Measurements from ENCODE around the gene LPIN3. TPM values are rescaled to one million over a fixed set of nuclear protein-coding genes. Genes with fewer than 3 reads are reported as not detected.

LPIN3 gene
- total RNA-seq, 1 experiment from 2014 or later = 32.6 TPM

GRCh38 chr20:41394081-41394480 lies 53.5 kb downstream of the LPIN3 start:
- BruUV-seq (replicated peaks) = no TSS peak
- no peaks in the 10 kb centered on the region for H3K4me1 ChIP-seq
- H3K27me3 ChIP-seq (replicated peaks; ENCODE audit: control insufficient read depth, insufficient read depth, low read length) = no peaks in the 10 kb centered on the region
- no peaks in the 10 kb centered on the region for H3K9me3 ChIP-seq
- H3K9me3 Mint-ChIP-seq (ENCODE audit: unreplicated experiment) = no peaks in the 10 kb centered on the region
- intact Hi-C loops (cut with micrococcal nuclease; ENCODE audit: unreplicated experiment) = no loop called here
- H3K4me1 Mint-ChIP-seq (ENCODE audit: low read depth, unreplicated experiment) = peaks cover 16% of the 10 kb centered on the region
- H3K27ac Mint-ChIP-seq (ENCODE audit: unreplicated experiment) = no peak overlapping the region
- CTCF ChIA-PET = interaction anchor here (1.0 kb wide), 1 partner anchor 25 kb away, joined by 3 read pairs; no protein-coding TSS in a partner anchor
- POLR2A ChIA-PET = no interaction called here
- TF ChIP-seq, protein P1, sequence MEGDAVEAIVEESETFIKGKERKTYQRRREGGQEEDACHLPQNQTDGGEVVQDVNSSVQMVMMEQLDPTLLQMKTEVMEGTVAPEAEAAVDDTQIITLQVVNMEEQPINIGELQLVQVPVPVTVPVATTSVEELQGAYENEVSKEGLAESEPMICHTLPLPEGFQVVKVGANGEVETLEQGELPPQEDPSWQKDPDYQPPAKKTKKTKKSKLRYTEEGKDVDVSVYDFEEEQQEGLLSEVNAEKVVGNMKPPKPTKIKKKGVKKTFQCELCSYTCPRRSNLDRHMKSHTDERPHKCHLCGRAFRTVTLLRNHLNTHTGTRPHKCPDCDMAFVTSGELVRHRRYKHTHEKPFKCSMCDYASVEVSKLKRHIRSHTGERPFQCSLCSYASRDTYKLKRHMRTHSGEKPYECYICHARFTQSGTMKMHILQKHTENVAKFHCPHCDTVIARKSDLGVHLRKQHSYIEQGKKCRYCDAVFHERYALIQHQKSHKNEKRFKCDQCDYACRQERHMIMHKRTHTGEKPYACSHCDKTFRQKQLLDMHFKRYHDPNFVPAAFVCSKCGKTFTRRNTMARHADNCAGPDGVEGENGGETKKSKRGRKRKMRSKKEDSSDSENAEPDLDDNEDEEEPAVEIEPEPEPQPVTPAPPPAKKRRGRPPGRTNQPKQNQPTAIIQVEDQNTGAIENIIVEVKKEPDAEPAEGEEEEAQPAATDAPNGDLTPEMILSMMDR (IDR thresholded peaks at IDR 0.05; ENCODE audit: insufficient read depth in 1 of 2, low read depth in 1 of 2, low read length in 1 of 2, severe bottlenecking in 1 of 2, unreplicated experiment in 1 of 2) = no peak
- no peak overlapping the region for H3K4me3 ChIP-seq (ENCODE audit: low read depth, low read length)
- no peaks in the 10 kb centered on the region for H3K36me3 Mint-ChIP-seq (ENCODE audit: insufficient read depth, unreplicated experiment)
- H3K36me3 ChIP-seq (ENCODE audit: control insufficient read depth, insufficient read depth, low read length) = no peaks in the 10 kb centered on the region
- H3K27me3 Mint-ChIP-seq (ENCODE audit: insufficient read depth, unreplicated experiment) = no peaks in the 10 kb centered on the region
- no peak for DNase-seq
- H3K4me3 Mint-ChIP-seq (ENCODE audit: unreplicated experiment) = no peak overlapping the region

DNA sequence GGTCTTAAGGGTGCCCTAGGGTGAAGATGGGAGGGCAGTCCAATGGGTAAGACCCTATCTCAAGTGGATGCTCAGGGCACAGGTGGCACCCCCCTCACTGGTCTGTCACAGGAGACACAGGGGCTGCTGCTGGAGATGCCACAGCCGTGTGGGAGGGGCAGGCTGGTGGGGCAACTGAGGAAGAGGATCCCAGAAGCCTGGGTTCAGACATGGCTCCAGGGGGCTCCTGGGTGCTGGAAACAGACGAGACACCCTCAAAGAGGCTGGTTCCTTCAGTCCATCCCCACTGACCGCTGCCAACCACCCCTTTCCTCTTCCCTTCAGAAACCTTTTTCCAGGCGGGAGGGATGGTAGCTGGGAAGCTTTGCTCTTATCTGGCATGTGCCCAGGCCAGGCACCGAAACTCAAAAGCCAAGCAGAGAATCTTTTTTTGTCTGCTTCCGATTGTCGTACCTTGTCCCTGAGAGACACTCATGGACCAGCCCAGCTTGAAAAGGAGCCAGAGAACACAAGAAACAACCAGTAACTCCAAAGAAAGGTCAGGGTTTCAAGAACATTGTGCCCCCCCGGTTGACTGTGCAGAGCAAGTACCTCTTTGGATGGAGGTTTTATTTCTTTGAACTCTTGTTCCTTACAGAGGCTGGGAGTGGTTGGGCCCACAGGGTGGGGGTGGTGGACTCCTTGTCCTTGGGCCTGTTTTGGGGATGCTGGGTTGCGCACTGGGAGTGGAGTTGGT lies 54.5 kb downstream of the LPIN3 start:
- no TSS peak for BruUV-seq (replicated peaks)
- no peak overlapping the region for H3K27ac Mint-ChIP-seq (ENCODE audit: unreplicated experiment)
- TF ChIP-seq, protein P1 (IDR thresholded peaks at IDR 0.05; ENCODE audit: insufficient read depth in 1 of 2, low read depth in 1 of 2, low read length in 1 of 2, severe bottlenecking in 1 of 2, unreplicated experiment in 1 of 2) = no peak
- Histone ChIP-seq H3K36me3 (ENCODE audit: control insufficient read depth, insufficient read depth, low read length) (no peaks in the 10 kb centered on the region), H3K4me1 (no peaks in the 10 kb centered on the region), H3K9me3 (no peaks in the 10 kb centered on the region), H3K4me3 (ENCODE audit: low read depth, low read length) (no peak overlapping the region), H3K27me3 (replicated peaks; ENCODE audit: control insufficient read depth, insufficient read depth, low read length) (no peaks in the 10 kb centered on the region)
- H3K9me3 Mint-ChIP-seq (ENCODE audit: unreplicated experiment) = no peaks in the 10 kb centered on the region
- H3K4me3 Mint-ChIP-seq (ENCODE audit: unreplicated experiment) = no peak overlapping the region
- CTCF ChIA-PET = interaction anchor here (1.9 kb wide), 1 partner anchor 54 kb away, joined by 4 read pairs; the partner anchor contains the start of gene LPIN3
- peaks cover 16% of the 10 kb centered on the region for H3K4me1 Mint-ChIP-seq (ENCODE audit: low read depth, unreplicated experiment)
- POLR2A ChIA-PET = no interaction called here
- DNase-seq = peak in 1 of 2 experiments; percentile 37
- no peaks in the 10 kb centered on the region for H3K27me3 Mint-ChIP-seq (ENCODE audit: insufficient read depth, unreplicated experiment)
- intact Hi-C loops (cut with micrococcal nuclease; ENCODE audit: unreplicated experiment) = no loop called here
- H3K36me3 Mint-ChIP-seq (ENCODE audit: insufficient read depth, unreplicated experiment) = peaks cover 7% of the 10 kb centered on the region

DNA sequence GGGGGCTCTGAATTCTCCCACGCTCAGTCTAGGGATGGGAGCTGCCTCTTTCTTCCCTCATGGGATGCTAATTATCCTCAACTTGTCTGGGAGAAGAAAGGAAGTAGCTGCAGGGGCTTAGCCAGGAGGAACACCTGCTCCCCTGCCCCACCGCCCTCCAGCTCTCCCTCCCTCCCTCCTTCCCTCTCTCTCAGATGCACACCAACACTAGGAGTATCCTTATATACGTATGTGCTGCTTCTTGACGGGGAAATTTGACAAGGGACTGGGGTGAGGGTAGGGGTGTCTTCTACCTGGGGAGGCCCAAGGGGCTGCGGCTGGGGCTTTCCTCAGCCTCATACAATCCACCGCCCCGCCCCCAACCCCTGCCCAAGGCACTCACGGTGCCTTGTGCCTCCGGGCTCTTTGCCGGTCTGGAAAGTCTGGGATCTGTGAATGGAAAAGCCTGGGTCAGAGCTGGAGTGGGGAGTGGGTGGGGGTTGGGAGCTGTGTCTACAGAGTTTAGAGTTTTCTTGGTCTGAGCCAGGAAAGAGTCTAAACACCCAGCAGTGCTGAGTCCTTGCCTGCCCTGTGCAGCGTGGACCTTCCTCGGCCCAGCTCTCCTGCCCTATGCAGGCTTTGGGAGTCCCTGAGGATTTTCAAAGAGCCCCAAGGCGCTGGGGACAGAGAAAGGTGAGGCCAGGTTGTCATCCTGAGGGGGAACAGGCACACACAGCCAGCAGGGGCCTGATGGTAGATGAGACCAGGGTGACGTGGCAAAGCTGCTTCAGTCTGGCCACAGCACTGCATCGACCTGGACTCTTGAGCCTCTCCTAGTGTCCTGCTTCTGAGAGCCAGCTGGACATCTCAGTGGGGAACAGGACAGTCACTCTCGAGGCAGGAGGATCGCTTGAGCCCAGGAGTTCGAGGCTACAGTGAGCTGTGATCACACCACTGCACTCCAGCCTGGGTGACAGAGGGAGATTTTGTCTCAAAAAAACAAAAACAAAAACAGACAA lies 55.3 kb downstream of the LPIN3 start:
- Histone ChIP-seq H3K36me3 (ENCODE audit: control insufficient read depth, insufficient read depth, low read length) (no peaks in the 10 kb centered on the region), H3K9me3 (no peaks in the 10 kb centered on the region), H3K4me3 (ENCODE audit: low read depth, low read length) (no peak overlapping the region), H3K27me3 (replicated peaks; ENCODE audit: control insufficient read depth, insufficient read depth, low read length) (no peaks in the 10 kb centered on the region), H3K4me1 (no peaks in the 10 kb centered on the region)
- Mint-ChIP-seq H3K27me3 (ENCODE audit: insufficient read depth, unreplicated experiment) (no peaks in the 10 kb centered on the region), H3K9me3 (ENCODE audit: unreplicated experiment) (no peaks in the 10 kb centered on the region), H3K4me3 (ENCODE audit: unreplicated experiment) (no peak overlapping the region), H3K36me3 (ENCODE audit: insufficient read depth, unreplicated experiment) (peaks cover 13% of the 10 kb centered on the region), H3K27ac (ENCODE audit: unreplicated experiment) (no peak overlapping the region), H3K4me1 (ENCODE audit: low read depth, unreplicated experiment) (peaks cover 16% of the 10 kb centered on the region)
- no peak for DNase-seq
- TF ChIP-seq, protein P1 (IDR thresholded peaks at IDR 0.05; ENCODE audit: insufficient read depth in 1 of 2, low read depth in 1 of 2, low read length in 1 of 2, severe bottlenecking in 1 of 2, unreplicated experiment in 1 of 2) = no peak
- intact Hi-C loops (cut with micrococcal nuclease; ENCODE audit: unreplicated experiment) = no loop called here
- no TSS peak for BruUV-seq (replicated peaks)
- ChIA-PET POLR2A (no interaction called here), CTCF (interaction anchor here (1.9 kb wide), 1 partner anchor 55 kb away, joined by 4 read pairs; the partner anchor contains the start of gene LPIN3)
